ENCODE measurements around the gene CLTC. TPM values are rescaled to one million over a fixed set of nuclear protein-coding genes. Genes with fewer than 3 reads are reported as not detected.

The CLTC gene
- total RNA-seq, 1 donor from 2014 or later = 255 TPM

DNA sequence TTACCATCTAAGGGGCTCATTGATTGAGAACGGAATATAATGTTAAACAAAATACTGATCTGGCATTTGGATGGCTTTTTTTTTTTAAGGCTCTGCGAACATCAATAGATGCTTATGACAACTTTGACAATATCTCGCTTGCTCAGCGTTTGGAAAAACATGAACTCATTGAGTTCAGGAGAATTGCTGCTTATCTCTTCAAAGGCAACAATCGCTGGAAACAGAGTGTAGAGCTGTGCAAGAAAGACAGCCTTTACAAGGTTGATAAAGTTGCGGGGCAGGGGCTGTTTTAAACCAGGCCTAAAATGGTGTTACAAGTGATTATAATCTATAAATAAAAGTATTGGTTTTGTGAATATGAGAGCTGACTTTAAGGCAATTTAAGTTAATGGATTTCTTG lies 65.3 kb downstream of the CLTC start:
- no peak for DNase-seq

DNA sequence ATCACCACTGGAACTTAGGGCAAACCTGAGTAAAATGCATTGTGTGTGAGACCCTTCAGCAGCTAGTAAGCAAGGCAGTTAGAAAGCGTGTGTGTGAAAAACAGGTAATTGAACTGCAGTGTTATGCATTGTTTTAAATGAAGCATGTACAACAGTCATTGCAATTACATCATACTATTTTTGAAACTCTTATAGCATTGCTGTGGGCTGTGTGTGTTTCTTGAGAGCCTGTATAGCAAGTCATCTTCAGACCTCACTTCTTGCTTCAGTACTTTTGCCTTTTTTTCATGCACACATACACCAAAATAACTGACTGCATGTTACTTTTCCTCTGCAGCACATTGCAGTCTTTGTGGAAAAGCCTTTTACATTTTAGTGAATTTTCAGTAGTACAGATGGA lies 68.3 kb downstream of the CLTC start:
- no peak for DNase-seq

DNA sequence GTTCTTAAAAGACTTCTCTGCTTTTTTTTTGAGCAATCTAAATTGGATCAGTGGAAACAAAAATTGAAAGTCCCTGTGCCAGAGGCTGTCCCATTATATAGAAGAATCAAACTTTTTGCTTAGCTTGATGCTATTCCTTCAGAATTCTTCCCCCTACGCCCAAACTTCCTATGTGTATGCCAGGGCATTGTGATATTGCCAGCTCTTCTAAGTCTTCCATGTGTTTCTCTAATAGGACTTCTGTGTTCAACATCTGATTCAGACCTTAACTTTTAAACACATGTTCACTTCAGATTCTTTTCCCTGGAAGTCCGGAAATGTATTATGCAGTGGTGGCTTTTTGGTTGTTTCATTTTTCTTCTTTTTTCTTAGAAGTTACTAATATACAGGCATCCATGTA lies 68.8 kb downstream of the CLTC start:
- no peak for DNase-seq

DNA sequence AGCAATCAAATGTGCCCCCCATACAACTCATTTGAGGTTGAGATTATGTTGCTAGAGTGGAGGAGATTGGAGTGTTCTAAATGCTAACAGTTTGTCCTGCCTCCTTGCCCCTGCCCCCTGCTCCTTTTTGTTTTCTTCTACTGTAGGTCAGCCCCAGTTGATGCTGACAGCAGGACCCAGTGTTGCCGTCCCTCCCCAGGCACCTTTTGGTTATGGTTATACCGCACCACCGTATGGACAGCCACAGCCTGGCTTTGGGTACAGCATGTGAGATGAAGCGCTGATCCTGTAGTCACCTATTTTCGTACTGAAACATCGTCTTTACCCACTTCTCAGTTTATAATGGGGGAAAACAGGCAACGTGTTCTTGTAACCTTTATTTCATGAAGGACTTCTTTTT lies 73.9 kb downstream of the CLTC start:
- DNase-seq = no peak

DNA sequence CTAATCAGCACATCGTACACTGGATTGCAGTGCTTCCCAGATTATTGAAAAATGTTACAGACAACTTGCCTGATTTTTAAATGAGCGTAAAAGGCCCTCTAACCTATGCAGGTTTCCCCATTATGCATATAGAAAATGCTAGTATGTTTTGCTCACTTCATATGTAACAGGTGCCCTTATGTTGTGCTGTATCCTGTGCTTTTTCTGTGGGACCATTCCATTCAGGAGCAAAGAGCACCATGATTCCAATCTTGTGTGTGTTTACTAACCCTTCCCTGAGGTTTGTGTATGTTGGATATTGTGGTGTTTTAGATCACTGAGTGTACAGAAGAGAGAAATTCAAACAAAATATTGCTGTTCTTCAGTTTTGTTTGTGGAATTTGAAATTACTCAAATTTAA lies 74.6 kb downstream of the CLTC start:
- DNase-seq = no peak

DNA sequence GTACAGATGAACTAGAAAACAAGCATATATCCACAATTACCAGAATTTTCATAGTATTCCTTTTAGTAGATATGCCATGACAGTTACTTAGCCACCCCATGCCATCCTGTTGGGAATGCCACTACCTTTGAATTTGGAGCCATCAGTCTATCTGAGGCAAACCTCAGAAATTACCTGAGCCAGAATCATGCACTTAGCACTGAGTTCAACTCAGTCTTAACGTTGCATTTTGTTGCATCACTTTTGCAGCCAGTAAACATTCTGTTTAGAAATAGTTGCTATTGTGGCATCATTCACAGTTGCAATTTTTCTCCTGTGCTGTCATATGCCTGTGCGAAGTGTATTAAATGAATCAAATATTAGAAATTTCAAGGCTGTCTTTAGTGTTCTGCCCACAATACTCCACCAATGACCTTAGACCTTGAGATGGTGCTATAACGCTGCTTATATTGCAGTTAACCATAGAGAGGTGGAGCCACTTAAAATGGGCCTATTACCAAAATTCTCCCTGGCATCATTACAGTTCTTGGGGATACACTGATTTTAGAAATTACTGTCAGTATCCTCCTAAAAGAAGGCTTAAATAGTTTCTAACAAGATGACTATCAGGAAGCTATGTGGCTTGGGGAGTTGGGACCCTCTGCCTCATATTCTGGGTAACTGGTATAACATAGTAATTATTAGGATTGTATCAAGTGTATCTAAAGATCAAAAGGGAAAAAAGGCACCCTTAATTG lies 76.4 kb downstream of the CLTC start:
- DNase-seq = no peak

DNA sequence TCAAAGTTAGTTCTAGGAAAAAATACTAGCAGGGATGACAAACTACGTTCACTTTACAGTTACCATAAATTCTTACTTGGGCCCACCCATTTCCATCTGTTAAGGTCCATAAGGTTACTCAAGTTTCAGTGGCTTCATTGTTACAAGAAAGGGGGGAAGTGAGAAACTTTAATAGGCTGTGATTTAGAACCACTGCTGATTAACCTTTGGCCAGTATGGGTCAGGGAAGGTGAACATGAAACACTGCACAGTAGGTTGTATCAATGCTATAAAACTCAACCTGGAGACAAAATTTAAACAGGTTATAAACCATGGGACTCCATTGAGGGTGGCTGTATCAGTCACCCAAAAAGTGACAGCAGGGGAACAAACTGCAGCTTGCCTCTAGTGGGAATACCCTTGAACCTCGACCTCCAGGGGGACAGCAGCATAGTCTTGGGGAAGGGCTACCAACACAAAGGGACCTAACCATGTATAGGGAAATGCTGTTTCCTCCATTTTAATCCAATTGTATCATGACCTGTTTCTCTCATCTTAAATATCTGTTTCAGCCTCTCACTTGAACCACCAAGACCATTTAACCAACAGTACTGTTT lies 77.1 kb downstream of the CLTC start:
- no peak for DNase-seq

DNA sequence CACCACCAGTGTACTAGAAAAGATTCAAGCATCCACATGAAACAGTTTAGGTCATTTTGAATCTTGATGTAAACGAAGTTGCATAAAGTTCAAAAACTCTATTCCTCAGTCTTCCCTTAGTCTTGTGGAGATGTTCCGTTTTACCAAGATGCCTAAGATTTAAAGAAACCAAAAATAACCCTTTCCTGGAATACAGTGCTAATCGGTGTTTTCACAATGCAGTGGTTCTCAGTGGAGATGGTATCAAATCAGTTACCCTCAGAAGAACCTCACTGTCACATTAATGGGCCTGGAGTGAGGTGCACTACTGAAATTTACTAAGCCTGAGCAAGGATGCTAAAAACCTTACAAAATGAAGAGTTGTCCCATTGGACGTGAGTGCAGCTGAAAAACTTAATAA lies 78.4 kb downstream of the CLTC start:
- no peak for DNase-seq

DNA sequence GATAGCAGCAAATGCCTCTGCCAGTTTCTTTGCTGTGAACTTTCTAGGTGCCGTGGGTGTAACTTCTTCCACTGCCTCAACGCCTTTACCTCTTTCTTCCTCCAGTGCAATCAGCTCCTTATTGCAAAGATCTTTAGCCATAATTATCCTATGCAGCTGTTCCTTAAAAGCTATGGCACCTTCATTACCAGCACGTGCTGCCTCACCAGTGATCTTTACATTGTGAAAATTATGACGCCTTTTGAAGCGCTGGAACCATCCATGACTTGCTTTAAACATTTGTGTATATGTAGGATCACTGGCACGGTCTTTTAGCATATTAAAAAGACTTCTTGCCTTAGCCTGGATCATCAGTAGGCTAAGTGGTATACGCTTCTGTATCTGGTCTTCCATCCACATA lies 79.5 kb downstream of the CLTC start:
- DNase-seq = no peak

DNA sequence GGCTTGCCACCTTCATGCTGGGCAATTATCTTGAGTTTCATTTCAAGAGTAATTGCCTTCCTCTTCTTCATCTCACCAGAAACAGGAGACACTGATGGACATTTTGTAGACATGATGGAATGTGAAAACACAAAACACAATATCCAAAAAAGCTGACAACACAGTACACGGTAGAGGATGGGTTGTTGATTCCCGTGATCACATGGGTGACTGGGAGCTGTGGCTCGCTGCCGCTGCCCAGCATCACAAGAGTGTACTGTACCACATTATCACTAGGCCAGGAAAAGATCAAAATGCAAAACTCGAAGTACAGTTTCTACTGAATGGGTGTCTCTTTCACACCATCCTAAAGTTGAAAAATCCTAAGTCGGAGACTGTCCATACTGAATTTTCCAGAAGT lies 80.1 kb downstream of the CLTC start:
- DNase-seq = no peak

DNA sequence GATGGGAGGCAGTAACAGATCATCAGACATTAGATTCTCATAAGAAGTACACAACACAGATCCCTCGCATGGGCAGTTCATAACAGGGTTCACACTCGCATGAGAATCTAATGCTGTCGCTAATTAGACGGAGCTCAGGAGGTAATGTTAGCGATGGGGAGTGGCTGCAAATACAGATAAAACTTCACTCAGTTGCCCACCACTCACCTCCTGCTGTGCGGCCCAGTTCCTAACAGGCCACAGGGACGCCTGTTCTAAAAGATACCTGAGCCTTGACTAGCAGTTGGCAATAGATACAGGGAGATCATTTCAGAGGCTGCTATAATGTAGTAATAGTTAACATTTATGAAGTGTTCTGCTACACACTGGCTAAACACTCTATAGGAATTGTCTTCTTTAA lies 82.6 kb downstream of the CLTC start:
- no peak for DNase-seq

DNA sequence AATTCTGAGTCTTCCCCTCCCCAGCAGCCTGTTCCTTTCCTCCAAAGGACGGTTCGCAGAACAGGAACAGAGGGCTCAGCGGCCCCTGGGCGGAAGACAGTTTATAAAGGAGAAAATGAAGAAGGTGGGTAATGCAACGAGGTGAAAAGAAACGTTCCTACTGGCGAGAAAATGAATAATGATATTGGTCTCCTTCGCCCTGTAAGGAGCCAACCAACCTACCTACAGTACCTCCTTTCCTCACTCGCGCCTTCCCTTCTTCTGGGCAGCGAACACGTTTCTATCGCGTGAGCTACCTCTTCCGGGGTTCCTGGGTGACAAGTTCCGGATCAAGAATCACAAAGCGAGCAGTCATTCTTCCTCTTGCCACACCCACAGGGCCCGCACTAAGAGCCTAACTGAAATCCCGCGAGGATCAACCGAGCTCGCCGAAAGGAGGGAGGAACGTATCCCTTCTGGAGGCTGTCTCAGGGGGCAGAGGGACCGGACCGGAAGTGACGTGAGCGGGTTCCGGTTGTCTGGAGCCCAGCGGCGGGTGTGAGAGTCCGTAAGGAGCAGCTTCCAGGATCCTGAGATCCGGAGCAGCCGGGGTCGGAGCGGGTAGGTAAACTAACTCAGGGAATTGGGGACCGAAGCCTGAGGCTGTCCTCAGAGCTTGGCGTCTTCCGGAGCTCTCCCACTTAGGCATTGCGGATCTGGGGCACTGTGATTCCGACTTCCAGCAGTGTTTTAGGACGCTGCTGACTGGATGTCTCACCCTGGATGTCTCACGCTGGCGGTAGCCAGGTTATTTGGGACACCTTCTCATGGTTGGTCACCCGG lies 87.7 kb downstream of the CLTC start, which contains the start of the genes PTRH2 and VMP1:
Gene PTRH2 (minus strand): TSS at position 282 of the 822 bp plus-strand sequence. CDS start 9,452 bp downstream, outside the sequence.
Gene VMP1 (plus strand): TSS at position 506 of the 822 bp plus-strand sequence. CDS start 23,793 bp downstream, outside the sequence.
- peak; percentile 99 for DNase-seq

DNA sequence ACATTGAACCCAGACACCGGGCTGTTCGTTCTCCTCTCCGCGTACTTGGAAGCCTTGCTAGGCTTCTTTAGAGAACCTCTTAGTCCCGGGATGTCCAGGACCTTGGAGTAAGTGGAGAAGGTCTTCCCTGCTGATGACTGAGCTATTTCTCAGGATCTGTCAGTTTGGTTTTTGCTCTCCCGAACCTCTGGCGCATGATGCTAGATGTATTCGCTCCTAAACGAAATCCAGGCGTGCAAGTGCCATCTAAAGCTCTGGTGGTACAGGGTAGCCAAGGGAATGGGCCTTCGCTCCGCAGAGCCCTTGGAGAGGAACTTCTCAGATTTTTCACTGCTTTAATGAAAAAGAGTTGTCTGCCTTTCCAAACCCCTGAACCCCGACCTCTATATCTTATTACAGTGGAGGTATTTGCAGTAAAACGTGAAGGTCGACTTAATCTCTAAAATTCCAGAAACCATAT lies 88.3 kb downstream of the CLTC start:
- peak; percentile 6 for DNase-seq

DNA sequence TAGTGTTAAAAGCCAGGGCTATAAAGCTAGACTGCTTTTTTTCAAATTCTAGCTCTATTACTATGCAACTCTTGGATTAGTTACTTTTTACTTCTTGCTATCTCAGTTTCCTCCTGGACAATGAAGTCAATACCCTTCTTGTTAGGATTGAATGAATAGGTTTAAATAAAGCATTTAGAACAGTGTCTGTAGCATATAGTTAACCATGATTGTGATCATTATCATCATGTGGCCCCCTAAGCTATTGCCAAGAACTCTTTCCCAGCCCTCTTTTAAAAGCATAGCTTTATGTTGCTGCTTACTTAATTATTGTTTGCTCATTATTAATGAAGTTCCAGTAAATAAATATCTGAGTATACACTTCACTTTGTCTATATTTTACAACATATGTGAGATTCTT lies 92.2 kb downstream of the CLTC start:
- no peak for DNase-seq

DNA sequence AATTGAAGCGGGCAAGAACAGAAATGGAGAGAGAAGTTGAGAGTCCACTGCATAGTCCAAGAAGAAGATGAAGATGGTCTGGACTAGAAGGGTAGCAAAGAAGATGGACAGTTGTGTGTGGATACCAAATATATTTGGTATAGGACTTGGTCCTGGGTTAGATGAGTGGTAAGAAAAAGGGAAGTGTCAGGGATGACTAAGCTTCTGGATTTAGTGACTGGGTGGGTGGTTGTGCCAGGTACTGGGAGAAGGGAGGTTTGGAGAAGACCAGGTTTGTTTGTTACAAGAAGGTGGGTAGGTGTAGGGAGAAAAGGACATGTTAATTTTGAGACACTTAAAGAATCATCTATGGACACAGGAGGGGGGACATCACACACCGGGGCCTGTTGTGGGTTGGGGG lies 93.2 kb downstream of the CLTC start:
- no peak for DNase-seq

DNA sequence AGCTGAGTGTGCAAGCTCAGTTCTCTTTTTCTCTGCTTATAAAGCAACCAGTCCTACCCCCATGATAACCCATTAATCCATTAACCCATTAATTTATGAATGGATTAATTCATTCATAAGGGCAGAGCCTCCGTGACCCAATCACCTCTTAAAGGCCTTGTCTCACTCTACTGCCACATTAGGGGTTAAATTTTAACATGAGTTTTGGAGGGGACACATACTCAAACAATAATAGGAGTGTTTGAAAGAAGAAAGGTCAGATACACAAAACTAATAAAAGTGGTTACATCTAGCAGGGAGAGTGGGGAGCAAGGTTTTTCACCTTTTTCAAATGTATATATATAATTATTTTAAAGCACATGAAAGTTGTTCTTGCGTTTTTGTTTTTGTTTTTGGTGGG lies 94.6 kb downstream of the CLTC start:
- DNase-seq = no peak

DNA sequence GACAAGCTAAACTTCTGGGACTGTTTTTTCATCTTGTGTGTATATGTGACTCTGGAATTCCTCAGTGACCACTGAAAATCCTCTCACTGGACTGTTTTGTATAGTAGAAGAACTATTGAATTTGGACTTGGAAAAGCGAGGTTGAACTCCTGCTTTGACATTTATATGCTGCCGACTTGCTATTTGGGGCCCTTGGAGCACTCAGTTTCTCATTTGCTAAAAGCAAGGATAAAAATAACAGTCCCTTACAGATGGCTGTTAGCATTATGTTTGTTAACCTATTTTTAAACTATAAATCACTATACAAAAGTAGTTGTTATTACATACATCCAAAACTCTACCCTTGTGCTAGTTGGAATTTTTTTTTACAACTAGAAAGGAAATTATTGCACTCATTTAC lies 96.7 kb downstream of the CLTC start:
- no peak for DNase-seq

DNA sequence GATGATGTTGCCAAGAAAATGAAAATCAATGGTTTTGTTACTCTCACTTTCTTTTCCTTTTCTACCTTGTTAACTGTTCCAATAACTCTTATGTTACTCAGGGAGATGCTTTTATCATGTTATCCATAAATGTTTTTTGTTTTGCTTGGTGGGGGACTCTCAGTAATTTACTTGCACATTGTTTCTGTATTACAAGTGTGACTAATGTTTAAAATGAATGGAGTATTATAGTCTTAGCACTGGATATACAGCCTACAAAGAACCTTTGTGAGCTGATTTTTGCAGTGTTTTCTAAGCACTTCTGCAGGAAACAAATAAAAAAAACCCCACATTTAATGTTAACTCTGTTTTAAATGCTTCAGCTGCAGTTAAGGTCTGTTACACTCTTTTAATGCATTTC lies 99.8 kb downstream of the CLTC start:
- no peak for DNase-seq

DNA sequence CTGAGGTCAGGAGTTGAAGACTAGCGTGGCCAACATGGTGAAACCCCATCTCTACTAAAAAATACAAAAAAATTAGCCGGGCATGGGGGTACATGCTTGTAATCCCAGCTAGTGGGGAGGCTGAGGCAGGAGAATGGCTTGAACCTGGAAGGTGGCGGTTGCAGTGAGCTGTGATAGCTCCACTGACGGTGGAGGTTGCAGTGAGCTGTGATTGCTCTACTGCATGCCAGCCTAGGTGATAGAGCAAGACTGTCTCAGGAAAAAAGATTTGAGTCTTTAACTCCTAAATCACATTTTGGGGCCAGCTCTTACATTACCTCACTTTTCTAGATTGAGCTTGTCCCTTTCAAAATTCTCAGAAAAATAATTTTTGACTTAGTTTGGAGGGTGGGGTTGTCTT lies 102.9 kb downstream of the CLTC start:
- DNase-seq = no peak

DNA sequence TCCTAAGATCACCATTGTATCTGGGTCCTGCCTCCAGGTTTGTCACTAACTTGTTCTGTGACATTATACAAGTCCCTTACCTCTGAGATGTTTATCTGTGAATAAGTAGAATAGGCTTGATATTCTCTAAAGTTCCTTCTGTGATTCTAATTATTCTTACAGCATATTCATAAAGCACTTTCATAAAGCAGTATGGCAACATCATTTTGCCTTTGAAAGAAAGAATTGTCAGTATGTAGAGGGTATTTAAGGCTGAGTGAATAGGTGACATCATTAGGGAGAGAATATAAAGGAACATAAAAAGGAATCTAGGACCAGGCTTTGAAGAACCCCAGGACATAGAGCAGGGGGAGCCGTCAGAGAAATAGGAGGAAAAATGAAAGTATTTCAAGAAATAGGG lies 103.3 kb downstream of the CLTC start:
- no peak for DNase-seq

DNA sequence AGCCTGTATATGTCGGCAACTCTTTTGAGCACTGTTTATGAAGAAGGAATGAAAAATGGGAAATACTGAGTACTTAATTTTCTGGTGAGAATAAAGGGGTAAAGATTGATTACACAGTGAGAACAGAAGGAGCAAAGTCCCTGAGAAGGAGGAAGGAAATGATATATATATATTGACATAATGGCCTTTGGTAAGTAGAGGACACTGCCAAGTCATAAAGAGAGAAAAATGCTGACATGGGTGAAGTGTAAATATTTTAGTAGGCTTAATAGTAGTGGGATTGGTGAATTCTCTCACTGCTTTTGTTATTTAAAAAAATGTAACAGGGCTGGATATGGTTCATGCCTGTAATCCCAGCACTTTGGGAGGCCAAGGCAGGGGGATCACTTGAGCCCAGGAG lies 103.9 kb downstream of the CLTC start:
- DNase-seq = no peak

DNA sequence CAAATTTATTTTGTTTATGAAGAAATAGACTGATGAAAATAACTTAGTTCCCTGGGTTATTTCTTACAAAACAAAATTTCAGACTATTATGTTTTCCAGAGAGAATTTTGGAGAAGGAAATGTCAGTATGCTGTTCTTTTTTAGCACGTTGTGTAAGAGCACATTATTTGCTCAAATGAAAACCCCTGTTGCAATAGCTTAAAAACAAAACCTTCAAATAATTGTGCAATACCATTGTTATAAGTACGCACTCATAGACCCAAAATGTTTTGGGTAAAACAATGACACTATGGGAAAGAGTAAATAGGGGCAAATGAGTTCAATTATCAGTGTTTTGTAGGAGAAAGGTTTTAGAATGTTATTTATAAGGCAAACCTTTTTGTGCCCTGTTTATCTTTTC lies 106.0 kb downstream of the CLTC start:
- DNase-seq = no peak

DNA sequence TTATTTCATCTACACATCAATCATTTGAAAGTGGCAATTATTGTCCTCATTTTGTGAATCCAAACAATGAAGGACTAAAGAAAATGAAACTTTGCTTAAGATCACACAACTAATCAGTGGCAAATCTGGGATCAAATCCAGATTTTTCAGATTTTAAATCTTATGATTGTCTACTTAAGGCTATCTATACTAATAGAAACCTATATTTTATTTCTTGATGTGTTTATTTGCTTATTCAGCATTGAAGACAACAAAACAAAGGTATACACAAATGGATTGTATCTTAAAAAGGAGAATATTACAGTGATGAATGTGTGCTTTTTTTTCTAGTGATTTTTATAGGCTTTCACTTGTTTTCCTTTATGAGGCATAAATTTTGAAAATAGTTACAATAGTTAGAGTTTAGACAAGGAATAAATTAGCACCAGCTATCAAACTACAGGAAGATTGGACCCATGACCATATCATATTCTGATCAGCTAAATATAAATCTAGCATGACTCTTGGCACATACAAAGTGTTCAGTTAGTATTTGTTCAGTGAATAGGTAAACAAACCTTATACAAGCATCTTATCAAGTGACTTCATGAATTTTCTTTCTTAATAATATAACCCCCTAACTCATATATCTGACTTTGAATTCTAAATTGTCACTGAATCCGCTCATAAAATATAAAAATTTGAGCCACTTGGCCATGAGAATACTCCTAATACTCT lies 108.3 kb downstream of the CLTC start:
- DNase-seq = no peak
